Measurements from ENCODE around the gene ZBTB43. TPM values are rescaled to one million over a fixed set of nuclear protein-coding genes. Genes with fewer than 3 reads are reported as not detected.

ZBTB43 gene
- total and polyA plus RNA-seq, 2 of the 4 experiments (the other 2 are of a cell fraction), result 4.5 to 15.1 TPM

- DNase-seq, result peak; percentile 11
- Histone ChIP-seq H4K91ac (ENCODE audit: insufficient read depth, low read depth, low read length) (no peak overlapping the region), H4K5ac (ENCODE audit: low read depth, low read length) (no peak overlapping the region)
These were observed 24.2 kb downstream of the ZBTB43 start for GRCh38 chr9:126829035-126829434.

More at GRCh38 chr9:126829035-126829434, 24.2 kb downstream of the ZBTB43 start:
- peaks cover 24% of the 10 kb centered on the region for H3K36me3 ChIP-seq (ENCODE audit: control insufficient read depth, insufficient read depth, low read length)
- POLR2A ChIA-PET (ENCODE audit: unreplicated experiment), result no interaction called here
- no peak overlapping the region for H2AK9ac ChIP-seq (replicated peaks; ENCODE audit: low read depth, low read length, poor library complexity)
- no peak overlapping the region for H3K4me3 ChIP-seq (ENCODE audit: insufficient read depth, low read depth, low read length)
- in situ Hi-C loops (cut with MboI; ENCODE audit: low sequenced_read_pairs), result no loop called here
- no TSS peak for BruUV-seq (replicated peaks)
- dilution Hi-C loops (cut with HindIII; ENCODE audit: low sequenced_read_pairs, unreplicated experiment), result no loop called here
- peaks cover 5% of the 10 kb centered on the region; the same call in 1 of the 2 replicates for H3K9me1 ChIP-seq (ENCODE audit: insufficient read depth, low read length)
- ATAC-seq (ENCODE audit: low read depth), result peak; percentile 60
- TF ChIP-seq POLR2A (IDR thresholded peaks at IDR 0.05; ENCODE audit: low read depth, low read length) (no peak), ELK1 (IDR thresholded peaks at IDR 0.05; ENCODE audit: borderline replicate concordance, low read depth, low read length) (no peak), FOS (IDR thresholded peaks at IDR 0.05; ENCODE audit: low read depth, low read length) (no peak), RFX5 (IDR thresholded peaks at IDR 0.05; ENCODE audit: low read depth, low read length) (no peak), MAZ (IDR thresholded peaks at IDR 0.05; ENCODE audit: borderline replicate concordance, low read depth, low read length) (no peak)
- no peak overlapping the region for H2BK5ac ChIP-seq (ENCODE audit: low read depth, low read length, poor library complexity, severe bottlenecking)
- WGBS, 2 experiments (ENCODE audit: extremely low coverage in 2 of 2, insufficient read length in 1 of 2), result no CpG with 5 or more reads among the region's 1 CpG
- no peaks in the 10 kb centered on the region for H3K9me3 ChIP-seq (ENCODE audit: control insufficient read depth, insufficient read depth, low read length)
- no peak overlapping the region for H3K9ac ChIP-seq (ENCODE audit: low read depth, low read length)
- intact Hi-C loops (cut with micrococcal nuclease), result no loop called here
- peaks cover 27 to 60% of the 10 kb centered on the region in 2 experiments for H3K79me1 ChIP-seq (ENCODE audit: low read depth in 1 of 2, low read length in 2 of 2)
- no peak overlapping the region for H2AK5ac ChIP-seq (ENCODE audit: low read depth, low read length)
- H3K4me1 ChIP-seq (ENCODE audit: control insufficient read depth, insufficient read depth, low read length), result peaks cover 3% of the 10 kb centered on the region; the same call in 1 of the 2 replicates
- H3K4ac ChIP-seq (ENCODE audit: low read depth, low read length), result no peak overlapping the region
- no peak overlapping the region for H3K27ac ChIP-seq (ENCODE audit: insufficient read depth, low read length)
- H2AFZ ChIP-seq (replicated peaks; ENCODE audit: low read length, poor library complexity), result no peak overlapping the region
- no peak overlapping the region for H3K4me2 ChIP-seq (ENCODE audit: low read depth, low read length)
- CTCF ChIA-PET, result no interaction called here
- no peaks in the 10 kb centered on the region for H3K27me3 ChIP-seq (ENCODE audit: control insufficient read depth, insufficient read depth, low read length)
- no peak overlapping the region for H2BK20ac ChIP-seq (ENCODE audit: low read depth, low read length)
- H2BK120ac ChIP-seq (ENCODE audit: low read depth, low read length), result no peak overlapping the region
- no peak overlapping the region for H4K8ac ChIP-seq (ENCODE audit: low read depth in 2 of 2, low read length in 2 of 2)
- no peak overlapping the region for H3K14ac ChIP-seq (replicated peaks; ENCODE audit: low read depth, low read length)
- no peak overlapping the region for H3K23ac ChIP-seq (ENCODE audit: low read depth, low read length)
- no peak overlapping the region for H3K56ac ChIP-seq (ENCODE audit: extremely low read depth, insufficient read depth, low read length)
- no peak overlapping the region for H2BK15ac ChIP-seq (ENCODE audit: low read depth, low read length)
- H4K20me1 ChIP-seq (ENCODE audit: insufficient read depth, low read length), result peaks cover 15% of the 10 kb centered on the region
- H3K18ac ChIP-seq (ENCODE audit: low read depth, low read length), result no peak overlapping the region

Measured in IMR-90 (cell line).